Dermis microvascular lymphatic vessel endothelial cell (primary cell): ENCODE data around the gene TLE5. TPM values are rescaled to one million over a fixed set of nuclear protein-coding genes. Genes with fewer than 3 reads are reported as not detected.

Experiments used
- total RNA-seq: library from RNA; depleted of rRNA; stranded (reverse); fragments of >200 nt; gene quantifications from 2 replicates; pipeline ENCODE4 v1.2.1, GENCODE V29; 2014

TLE5 gene
- total RNA-seq, 1 donor from 2014 or later: 88.1 TPM

Other genes starting within 250 kb of the TLE5 start
- gene ZNF554, start 242.6 kb downstream of the TLE5 start, total RNA-seq: 2.1 and 3.9 TPM in 2 replicates
- gene ZNF555, start 221.0 kb downstream of the TLE5 start, total RNA-seq: 3.1 and 4.4 TPM in 2 replicates
- gene ZNF556, start 195.2 kb downstream of the TLE5 start, total RNA-seq: not detected in 2 replicates
- gene ZNF57, start 161.6 kb downstream of the TLE5 start, total RNA-seq: 3.2 and 3.7 TPM in 2 replicates
- 3.7 and 4.4 TPM in 2 replicates for gene ZNF77, start 117.5 kb downstream of the TLE5 start, total RNA-seq
- gene TLE6, start 84.9 kb downstream of the TLE5 start, total RNA-seq: 0.90 and 2.8 TPM in 2 replicates
- 2.7 and 24.9 TPM in 2 replicates for gene TLE2, start 33.2 kb downstream of the TLE5 start, total RNA-seq
- 50.3 and 71.7 TPM in 2 replicates for gene GNA11, start 31.9 kb upstream of the TLE5 start, total RNA-seq
- gene GNA15, start 73.5 kb upstream of the TLE5 start, total RNA-seq: 0.13 and 0.63 TPM in 2 replicates
- gene S1PR4, start 116.3 kb upstream of the TLE5 start, total RNA-seq: 0.51 and 0.63 TPM in 2 replicates
- 33.2 and 45.0 TPM in 2 replicates for gene NCLN, start 123.4 kb upstream of the TLE5 start, total RNA-seq
- gene CELF5, start 162.2 kb upstream of the TLE5 start, total RNA-seq: 0.13 TPM in 1 of 2 replicates, not detected in the other